RWPE1 (cell line): ENCODE data around the gene RHCE.
"Not testable (repeated sequence)": the region's sequence is repeated elsewhere in the genome, so short reads cannot be mapped to it uniquely, and the experiment has no call there.

ENCODE experiments used
- CTCF ChIA-PET: fragments of 350-600 bp; sonication (Branson Sonifier 250); formaldehyde crosslinking; extraction: SDS; loops from one replicate; lab custom pipeline; 2021; lab: Yijun Ruan, JAX
- POLR2A ChIA-PET: fragments of 400-600 bp; formaldehyde crosslinking; extraction: SDS; loops from one replicate; lab custom pipeline; 2020; ENCODE audit warnings: antibody characterized with exemption; ENCODE audit not compliant: low non-redundant PET; lab: Yijun Ruan, JAX
- DNase-seq: peaks from one replicate; pipeline ENCODE4 v3.0.0; 2012; ENCODE audit warnings: low spot score
- H3K27ac ChIP-seq: fragments of 450-650 bp; 2 replicates; pipeline ENCODE4 v1.5.1; 2017
- TF ChIP-seq, protein P1 (sequence below): fragments of 450-650 bp; conservative IDR thresholded peaks from 2 replicates; pipeline ENCODE4 v1.5.1; 2017; ENCODE audit warnings: low read depth, mild to moderate bottlenecking

The RHCE gene

DNA sequence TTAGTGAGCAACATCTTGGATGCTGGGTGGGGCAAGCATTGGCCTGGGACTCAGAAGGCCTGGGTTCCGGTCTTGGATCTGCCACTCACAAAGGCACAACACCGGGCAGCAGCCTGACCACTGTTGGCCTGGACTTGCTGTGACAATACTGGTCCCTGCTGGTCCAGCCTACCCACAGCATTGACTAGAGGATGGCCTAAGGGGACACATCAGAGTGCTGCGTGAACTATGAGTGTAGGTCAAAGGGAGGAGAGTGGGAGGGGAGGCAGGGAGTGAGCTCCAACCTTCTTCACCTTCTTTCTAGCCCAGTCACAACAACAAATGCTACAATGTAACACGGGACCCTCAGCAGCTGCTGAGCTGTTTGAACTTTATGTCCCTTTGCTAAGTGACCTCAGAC, 51.4 kb downstream of the RHCE start:
- no peak overlapping the region for H3K27ac ChIP-seq
- ChIA-PET CTCF (interaction anchor here (0.6 kb wide), 1 partner anchor 203 kb away, joined by 3 read pairs; no protein-coding TSS in a partner anchor), POLR2A (no interaction called here)
- DNase-seq, result no peak
- TF ChIP-seq, protein P1, sequence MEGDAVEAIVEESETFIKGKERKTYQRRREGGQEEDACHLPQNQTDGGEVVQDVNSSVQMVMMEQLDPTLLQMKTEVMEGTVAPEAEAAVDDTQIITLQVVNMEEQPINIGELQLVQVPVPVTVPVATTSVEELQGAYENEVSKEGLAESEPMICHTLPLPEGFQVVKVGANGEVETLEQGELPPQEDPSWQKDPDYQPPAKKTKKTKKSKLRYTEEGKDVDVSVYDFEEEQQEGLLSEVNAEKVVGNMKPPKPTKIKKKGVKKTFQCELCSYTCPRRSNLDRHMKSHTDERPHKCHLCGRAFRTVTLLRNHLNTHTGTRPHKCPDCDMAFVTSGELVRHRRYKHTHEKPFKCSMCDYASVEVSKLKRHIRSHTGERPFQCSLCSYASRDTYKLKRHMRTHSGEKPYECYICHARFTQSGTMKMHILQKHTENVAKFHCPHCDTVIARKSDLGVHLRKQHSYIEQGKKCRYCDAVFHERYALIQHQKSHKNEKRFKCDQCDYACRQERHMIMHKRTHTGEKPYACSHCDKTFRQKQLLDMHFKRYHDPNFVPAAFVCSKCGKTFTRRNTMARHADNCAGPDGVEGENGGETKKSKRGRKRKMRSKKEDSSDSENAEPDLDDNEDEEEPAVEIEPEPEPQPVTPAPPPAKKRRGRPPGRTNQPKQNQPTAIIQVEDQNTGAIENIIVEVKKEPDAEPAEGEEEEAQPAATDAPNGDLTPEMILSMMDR, result no peak

DNA sequence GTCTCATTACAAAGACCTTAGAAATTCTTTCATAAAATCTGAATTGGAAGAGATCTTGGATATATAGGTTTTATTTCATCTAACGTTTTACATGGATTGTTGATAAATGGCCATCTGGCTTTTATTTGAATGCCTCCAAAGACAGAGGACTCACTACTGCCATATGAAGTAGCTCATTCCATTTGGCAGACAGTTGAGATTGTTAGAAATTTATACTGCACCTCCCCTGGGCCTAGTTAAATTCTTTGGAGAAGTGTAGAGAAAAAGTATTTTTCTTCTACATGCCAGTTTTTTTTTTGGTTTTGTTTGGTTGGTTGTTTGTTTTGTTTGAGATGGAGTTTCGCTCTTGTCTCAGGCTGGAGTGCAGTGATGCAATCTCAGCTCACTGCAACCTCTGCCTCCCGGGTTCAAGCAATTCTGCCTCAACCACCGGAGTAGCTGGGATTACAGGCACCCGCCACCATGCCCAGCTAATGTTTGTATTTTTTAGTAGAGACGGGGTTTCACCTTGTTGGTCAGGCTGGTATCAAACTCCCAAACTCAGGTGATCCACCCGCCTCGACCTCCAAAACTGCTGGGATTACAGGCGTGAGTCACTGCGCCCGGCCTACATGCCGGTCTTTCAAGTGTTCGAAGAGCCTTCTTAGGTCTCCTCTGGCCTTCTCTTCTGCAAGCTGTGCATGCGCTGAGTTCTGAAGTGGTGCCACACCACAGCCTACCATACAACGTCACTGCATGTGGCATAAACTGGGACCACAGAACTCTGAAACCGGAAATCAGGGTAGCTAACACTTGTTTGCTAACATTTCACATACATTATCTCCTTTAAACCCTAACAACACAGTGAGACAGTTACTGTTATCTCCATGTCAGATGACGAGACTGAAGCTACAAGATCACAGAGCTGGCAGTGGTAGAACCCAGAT, 57.7 kb downstream of the RHCE start:
- DNase-seq, CTCF ChIA-PET, POLR2A ChIA-PET, H3K27ac ChIP-seq: not testable (repeated sequence)

DNA sequence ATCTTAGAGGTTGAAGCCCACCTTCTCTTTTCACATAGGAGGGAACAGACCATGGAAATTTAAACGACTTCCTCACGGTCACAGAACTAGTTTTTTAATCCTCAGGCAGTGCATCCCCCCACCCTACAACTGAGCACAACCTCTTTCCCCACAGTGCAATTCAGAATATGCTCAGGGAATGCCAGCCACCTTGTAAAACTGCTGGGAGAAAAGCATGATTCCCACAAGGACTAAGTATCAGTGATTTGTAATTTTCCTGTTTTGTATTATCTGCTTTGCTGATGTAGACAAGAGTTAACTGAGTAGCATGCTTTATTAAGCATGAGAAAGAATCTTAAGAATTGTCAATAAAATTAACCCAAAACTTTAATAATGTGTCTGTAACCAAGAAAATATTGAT, 58.7 kb downstream of the RHCE start:
- TF ChIP-seq, protein P1, result no peak
- DNase-seq, result no peak
- CTCF ChIA-PET, result no interaction called here
- H3K27ac ChIP-seq, result no peak overlapping the region
- POLR2A ChIA-PET, result no interaction called here

DNA sequence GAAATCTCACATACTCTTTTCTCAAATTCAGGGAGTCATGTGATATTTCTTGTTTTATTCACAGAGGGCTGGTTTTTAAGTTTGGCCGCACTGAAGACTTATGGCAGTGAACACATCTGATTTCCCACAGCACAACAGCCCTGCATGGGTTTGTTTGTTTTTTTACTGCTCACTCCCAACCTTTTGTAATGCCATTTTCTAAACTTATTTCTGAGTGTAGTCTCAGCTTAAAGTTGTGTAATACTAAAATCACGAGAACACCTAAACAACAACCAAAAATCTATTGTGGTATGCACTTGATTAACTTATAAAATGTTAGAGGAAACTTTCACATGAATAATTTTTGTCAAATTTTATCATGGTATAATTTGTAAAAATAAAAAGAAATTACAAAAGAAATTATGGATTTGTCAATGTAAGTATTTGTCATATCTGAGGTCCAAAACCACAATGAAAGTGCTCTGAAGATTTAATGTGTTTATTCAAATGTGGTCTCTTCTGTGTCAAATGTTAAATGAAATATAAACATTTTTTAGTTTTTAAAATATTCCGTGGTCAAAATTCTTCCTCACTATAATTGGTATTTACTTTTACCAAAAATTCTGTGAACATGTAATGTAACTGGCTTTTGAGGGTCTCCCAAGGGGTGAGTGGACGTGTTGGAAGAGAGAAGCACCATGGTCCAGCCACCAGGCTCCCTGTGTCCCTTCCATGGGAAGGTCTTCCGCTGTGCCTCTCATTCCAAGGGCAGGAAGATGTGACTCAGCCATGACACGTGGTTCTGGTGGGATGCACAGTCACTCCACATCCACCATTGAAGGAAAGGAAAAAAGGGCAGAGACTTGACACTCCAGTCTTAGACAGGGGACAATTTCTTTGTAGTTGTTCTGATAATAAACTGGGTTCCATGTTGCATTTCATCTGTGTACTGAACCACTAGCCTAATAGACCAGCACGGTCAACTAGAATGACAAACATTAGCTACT, 59.7 kb downstream of the RHCE start:
- CTCF ChIA-PET, result interaction anchor here (0.9 kb wide), 1 partner anchor 10 kb away, joined by 3 read pairs; no protein-coding TSS in a partner anchor
- H3K27ac ChIP-seq, result no peak overlapping the region
- TF ChIP-seq, protein P1, result no peak
- POLR2A ChIA-PET, result no interaction called here
- DNase-seq, result peak; percentile 28

DNA sequence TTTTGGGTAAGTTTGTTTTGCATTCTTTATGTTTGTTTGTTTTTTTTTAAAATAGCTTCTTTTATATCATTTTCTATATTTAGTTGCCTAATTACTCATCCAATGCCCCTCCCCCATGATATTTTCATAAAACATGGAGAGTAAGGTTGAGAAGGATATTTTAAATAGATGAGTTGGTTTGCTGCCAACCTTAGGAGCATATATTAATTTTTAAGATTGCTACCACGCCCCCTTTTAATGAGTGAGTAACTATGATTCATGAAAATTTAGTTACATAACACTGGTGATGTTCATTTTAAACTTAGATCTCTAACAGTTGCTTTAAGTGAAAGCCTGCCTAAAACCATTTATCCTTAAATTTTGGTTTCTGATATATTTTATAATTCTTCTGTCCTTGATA, 63.8 kb downstream of the RHCE start:
- POLR2A ChIA-PET, result no interaction called here
- no peak overlapping the region for H3K27ac ChIP-seq
- TF ChIP-seq, protein P1, result no peak
- peak; percentile 21 for DNase-seq
- CTCF ChIA-PET, result interaction anchor here (0.6 kb wide), 1 partner anchor 144 kb away, joined by 3 read pairs; no protein-coding TSS in a partner anchor

DNA sequence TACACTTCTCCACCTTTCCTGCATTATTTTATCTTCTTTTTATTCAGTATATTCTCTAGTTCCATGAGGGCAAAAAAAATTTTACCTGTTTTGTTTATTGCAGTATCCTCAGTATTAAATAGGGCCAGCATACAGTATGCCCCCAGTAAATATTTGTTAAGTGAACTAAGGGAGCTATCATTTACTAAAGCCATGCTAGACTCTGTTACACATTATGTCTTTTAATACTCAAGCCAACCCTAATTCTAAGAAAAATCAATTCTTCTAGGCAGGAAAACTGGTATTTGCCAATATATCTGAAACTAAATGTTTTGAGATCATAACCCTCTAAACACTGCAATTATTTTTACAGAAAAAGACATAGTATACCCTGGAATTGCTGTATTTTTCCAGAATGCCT, 64.2 kb downstream of the RHCE start:
- CTCF ChIA-PET, result interaction anchor here (0.6 kb wide), 1 partner anchor 145 kb away, joined by 3 read pairs; no protein-coding TSS in a partner anchor
- DNase-seq, result no peak
- TF ChIP-seq, protein P1, result no peak
- POLR2A ChIA-PET, result no interaction called here
- peak overlapping the region; percentile 57 for H3K27ac ChIP-seq
